ENCODE data around the gene PRKCE.

Gene PRKCE

GRCh38 chr2:45728458-45728942, 77.0 kb downstream of the PRKCE start:
- TF ChIP-seq ZNF274 (IDR thresholded peaks at IDR 0.05; ENCODE audit: low read depth, low read length): no peak
- peak overlapping the region; percentile 42; the same call in 1 of the 2 replicates for H3K4me3 ChIP-seq (ENCODE audit: low read length)

DNA sequence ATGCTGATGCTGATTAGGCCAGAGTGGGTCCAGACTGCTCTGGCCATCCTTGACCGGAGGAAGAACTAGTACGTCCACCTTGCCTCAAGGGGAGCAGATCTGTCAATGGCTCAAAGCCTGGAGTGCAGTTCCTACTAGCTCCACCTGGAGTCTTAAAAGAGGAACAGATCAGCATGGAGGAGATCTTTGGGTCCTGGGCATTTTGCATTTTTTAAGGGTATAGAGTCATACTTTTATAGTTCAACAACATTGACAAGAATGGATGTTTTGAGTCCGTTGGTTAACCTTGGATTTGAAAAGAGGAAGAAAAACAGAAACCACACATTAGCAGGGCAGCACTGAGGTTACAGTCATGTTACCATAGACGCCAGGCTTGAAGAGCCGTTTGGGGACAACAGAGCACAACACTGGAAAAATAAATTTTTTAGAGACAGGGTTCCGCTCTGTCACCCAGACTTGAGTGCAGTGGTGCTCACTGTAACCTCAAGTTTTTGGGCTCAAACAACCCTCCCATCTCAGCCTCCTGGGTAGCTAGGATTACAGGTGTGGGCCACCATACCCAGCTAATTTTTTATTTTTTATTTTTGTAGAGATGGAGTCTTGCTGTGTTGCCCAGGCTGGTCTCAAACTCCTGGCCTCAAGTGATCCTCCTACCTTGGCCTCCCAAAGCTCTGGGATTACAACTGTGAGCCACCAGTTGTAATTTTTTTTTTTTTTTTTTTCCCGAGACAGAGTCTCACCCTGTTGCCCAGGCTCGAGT, 78.5 kb downstream of the PRKCE start:
- no peak overlapping the region; the same call in 1 of the 2 replicates for H3K4me3 ChIP-seq (ENCODE audit: low read length)
- TF ChIP-seq ZNF274 (IDR thresholded peaks at IDR 0.05; ENCODE audit: low read depth, low read length): no peak

- H3K4me3 ChIP-seq (ENCODE audit: low read length): no peak overlapping the region
- no peak for TF ChIP-seq ZNF274 (IDR thresholded peaks at IDR 0.05; ENCODE audit: low read depth, low read length)
Observed at GRCh38 chr2:45731141-45731540, 79.7 kb downstream of the PRKCE start.

DNA sequence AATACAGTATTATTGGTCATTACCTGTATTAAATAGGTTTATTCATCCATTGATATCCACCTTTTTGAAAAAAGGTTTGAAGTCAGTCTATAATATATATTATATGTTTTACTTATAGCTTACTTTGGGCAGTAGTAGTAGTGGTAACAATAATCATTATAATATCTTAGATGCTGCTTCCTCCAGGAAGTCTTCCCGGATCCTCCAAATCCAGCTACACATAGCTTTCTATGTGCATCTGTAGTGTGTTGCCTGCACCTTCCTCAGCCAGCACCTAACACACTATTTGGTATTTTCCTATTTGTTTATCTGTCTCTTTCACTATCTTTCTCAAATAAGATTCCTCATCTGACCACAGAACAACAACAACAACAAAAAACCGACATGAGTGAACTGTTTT, 81.0 kb downstream of the PRKCE start:
- no peak for TF ChIP-seq ZNF274 (IDR thresholded peaks at IDR 0.05; ENCODE audit: low read depth, low read length)
- no peak overlapping the region for H3K4me3 ChIP-seq (ENCODE audit: low read length)

DNA sequence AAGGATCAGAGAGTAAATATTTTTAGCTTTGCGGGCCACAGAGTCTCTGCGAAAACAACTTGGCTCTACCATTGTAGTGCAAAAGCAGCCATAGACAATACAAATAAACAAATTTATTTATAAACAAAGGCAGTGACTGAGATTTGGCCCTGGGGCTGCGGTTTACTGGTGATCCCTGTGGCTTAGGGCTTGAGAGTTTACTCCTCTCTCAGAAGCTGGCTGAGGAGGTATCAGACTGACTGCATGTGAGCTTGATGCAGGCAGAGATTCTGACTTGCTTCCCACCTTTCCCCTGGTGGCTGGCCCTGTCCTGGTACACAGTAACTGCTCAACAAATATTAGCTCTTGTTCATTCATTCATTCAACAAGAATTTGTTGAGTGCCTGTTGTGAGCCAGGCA, 81.5 kb downstream of the PRKCE start:
- H3K4me3 ChIP-seq (ENCODE audit: low read length): no peak overlapping the region
- TF ChIP-seq ZNF274 (IDR thresholded peaks at IDR 0.05; ENCODE audit: low read depth, low read length): no peak

DNA sequence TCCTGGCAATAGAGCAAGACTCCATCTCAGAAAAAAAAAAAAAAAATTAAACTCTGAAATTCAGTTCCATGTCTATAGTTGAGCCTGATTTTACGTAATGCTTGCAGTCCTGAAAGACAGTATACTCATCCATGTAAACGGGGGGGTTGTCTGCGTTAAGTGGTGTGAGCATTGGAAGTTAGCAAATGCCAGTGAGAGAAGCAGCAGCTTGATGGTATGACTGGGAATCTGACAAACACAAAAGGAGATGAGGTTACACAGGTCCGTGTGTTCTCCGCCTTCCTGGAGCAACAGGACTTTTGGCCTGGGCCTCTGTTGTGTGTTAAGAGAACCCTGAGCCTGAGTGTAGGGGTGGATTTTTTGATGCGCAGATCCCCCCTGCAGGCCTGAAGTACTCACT, 82.9 kb downstream of the PRKCE start:
- no peak for TF ChIP-seq ZNF274 (IDR thresholded peaks at IDR 0.05; ENCODE audit: low read depth, low read length)
- H3K4me3 ChIP-seq (ENCODE audit: low read length): no peak overlapping the region

DNA sequence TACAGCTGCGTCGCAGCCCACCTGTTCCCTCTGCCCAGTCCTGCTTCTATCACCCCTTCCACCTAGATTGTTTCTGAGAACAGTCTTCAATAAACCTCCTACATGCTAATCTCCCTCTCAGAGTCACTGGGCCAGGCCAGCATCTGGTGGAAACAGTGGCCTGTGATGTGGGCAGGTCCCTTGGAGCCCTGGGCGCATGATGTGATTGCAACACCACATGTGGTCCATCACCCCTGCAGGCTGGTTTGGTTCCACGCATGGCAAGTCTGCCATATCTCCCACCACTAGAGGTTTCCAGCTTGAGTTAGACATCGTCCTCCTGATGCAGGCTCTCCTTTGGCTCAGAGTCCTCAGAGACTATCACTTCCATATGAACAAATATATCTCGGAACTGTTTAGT, 83.5 kb downstream of the PRKCE start:
- H3K4me3 ChIP-seq (ENCODE audit: low read length): no peak overlapping the region
- no peak for TF ChIP-seq ZNF274 (IDR thresholded peaks at IDR 0.05; ENCODE audit: low read depth, low read length)

DNA sequence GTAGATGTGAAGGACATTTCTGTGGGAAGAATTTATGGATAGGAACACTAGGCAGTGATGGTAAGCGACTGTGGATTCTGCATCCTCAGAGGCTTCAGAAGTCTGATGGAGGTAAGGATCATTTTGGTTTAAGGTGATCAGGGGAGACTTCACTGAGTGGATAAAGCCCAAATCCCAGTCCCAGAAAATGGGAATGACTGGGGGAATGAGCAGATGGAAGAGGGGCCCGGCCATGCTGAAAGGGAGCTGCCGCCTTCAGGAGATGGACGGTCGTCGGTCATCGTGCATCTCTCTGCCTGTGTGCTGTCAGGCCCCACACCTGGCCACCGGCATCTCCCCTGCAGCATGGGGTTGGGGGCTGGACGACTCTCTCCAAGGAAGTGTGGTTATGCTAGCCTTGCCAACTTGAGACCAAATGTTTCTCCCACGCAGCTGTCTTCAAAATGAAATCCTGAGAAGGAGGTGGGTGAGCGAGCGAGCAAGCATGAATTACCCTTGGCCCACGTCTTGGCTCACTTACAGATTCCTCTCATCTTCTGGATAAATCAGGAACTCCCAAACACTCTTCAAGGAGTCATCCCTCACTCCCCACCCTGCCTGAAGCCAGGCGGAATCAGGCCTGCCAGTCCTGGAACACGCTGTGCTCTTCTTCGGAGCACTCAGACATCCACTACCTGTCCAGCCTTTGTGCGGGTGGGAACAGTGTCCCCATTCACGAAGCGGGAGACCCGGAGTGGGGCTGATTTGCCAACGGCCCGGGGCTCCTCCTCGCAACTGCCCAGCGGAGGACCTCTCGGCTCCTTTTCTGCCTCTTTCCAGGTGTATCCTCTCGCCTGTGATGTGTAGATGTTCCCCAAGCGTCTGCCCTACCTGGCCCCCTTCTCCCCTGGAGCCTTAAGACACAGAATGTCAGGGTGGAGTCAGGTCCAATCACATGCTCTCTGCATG, 85.6 kb downstream of the PRKCE start:
- no peak for TF ChIP-seq ZNF274 (IDR thresholded peaks at IDR 0.05; ENCODE audit: low read depth, low read length)
- no peak overlapping the region for H3K4me3 ChIP-seq (ENCODE audit: low read length)

GRCh38 chr2:45739796-45740485, 88.5 kb downstream of the PRKCE start:
- no peak for TF ChIP-seq ZNF274 (IDR thresholded peaks at IDR 0.05; ENCODE audit: low read depth, low read length)

DNA sequence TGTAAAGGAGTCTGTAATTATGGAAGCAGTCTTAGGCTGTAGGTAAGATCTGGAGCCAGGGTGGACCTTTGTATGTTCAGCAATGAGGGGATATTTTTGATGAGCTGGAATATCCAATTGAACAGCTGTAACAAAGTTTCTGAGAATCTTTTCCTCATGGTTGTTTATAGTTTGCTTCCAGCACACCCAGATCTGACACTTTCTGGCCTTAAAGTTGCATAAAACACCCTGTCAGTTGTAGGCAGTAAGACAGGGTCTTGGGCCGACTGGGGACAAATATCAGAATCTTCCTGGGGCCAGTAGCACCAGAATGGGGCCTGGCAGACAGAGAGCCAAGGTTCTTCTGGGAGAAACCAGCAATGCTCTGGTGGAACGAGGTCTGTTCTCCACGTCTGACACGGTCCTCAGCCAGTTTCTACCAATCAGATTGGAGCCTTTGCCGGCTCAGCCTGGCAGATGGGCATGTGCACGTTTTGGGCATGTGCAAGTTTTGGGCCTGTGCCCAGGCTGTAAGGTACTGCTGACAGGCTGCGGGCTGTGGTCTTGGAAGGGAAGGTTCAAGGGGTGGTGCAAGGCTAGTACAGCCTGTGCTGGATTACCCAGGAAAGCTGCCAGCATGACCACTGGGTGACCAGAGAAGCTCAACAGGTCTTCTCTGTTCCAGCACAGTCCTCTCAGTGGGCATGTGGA, 89.8 kb downstream of the PRKCE start:
- H3K4me3 ChIP-seq (ENCODE audit: low read length): no peak overlapping the region
- no peak for TF ChIP-seq ZNF274 (IDR thresholded peaks at IDR 0.05; ENCODE audit: low read depth, low read length)

More at GRCh38 chr2:45739796-45740485, 88.5 kb downstream of the PRKCE start:
- H3K4me3 ChIP-seq (ENCODE audit: low read length): no peak overlapping the region

- no peak overlapping the region for H3K4me3 ChIP-seq (ENCODE audit: low read length)
- no peak for TF ChIP-seq ZNF274 (IDR thresholded peaks at IDR 0.05; ENCODE audit: low read depth, low read length)
Observed at GRCh38 chr2:45743531-45744396, 92.3 kb downstream of the PRKCE start.

DNA sequence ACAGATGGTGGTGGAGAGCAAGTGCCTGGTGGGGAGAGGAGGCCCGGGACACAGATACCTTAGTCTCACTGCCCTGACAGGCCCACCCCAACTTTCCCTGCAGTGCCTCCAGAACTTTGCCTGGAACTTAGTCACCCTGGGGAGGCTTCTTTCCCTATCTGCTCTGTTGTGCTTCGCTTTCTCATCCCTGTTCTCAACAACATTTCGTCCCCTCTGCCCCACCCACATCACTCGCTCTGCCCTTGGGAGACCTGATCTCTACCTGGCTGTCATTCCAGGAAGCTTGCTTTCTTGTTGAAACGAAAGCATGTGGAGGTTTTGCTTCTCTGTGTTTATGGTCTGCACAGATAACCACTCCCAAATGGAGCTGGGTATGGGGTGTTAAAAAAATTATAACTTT, 93.8 kb downstream of the PRKCE start:
- no peak overlapping the region for H3K4me3 ChIP-seq (ENCODE audit: low read length)
- TF ChIP-seq ZNF274 (IDR thresholded peaks at IDR 0.05; ENCODE audit: low read depth, low read length): no peak

DNA sequence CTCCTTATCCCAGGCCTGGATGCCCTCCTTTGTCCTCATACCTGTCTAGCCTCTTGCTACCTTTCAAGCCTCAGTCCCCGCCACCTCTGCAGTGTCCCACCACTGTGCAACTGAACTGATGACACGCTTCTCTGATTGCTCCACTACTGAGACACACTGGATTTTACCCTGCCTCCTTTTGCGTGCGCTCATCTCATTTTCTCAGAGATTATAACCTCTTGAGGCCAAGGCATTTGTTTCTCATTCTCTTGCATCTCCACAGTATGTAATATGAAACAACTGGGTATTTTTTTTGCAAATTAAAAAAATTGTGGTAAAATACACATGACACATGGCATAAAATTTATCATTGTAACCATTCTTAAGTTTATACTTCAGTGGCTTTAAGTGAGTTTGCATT, 95.4 kb downstream of the PRKCE start:
- TF ChIP-seq ZNF274 (IDR thresholded peaks at IDR 0.05; ENCODE audit: low read depth, low read length): no peak
- no peak overlapping the region for H3K4me3 ChIP-seq (ENCODE audit: low read length)

Data from GM08714 (cell line).